Ascending aorta (tissue), 2 donors: Measurements from ENCODE around the gene GALNT18. TPM values are rescaled to one million over a fixed set of nuclear protein-coding genes. Genes with fewer than 3 reads are reported as not detected.

ENCODE experiments used
- DNase-seq, 2 donors: peaks; one replicate each; pipeline ENCODE4 v3.0.0-alpha.2; 2019; ENCODE audit warnings: low spot score in 2 of 2
- H3K27ac ChIP-seq, 2 donors: fragments of 200-600 bp; sonication (generic); one replicate each; pipeline ENCODE4 v1.5.1; 2016 to 2017; ENCODE audit warnings: mild to moderate bottlenecking in 1 of 2
- H3K27me3 ChIP-seq: fragments of 200-600 bp; sonication (generic); one replicate; pipeline ENCODE4 v1.5.1; 2017
- H3K36me3 ChIP-seq, 2 donors: fragments of 200-600 bp; sonication (generic); one replicate each; pipeline ENCODE4 v1.5.1; 2016
- H3K4me1 ChIP-seq, 2 donors: fragments of 200-600 bp; sonication (generic); one replicate each; pipeline ENCODE4 v1.5.1; 2016 to 2017; ENCODE audit warnings: mild to moderate bottlenecking in 1 of 2
- H3K4me3 ChIP-seq, 2 donors: fragments of 200-600 bp; sonication (generic); one replicate each; pipeline ENCODE4 v1.5.1; 2016 to 2017; ENCODE audit warnings: mild to moderate bottlenecking in 1 of 2
- H3K9me3 ChIP-seq, 2 donors: fragments of 200-600 bp; sonication (generic); one replicate each; pipeline ENCODE4 v1.5.1; 2016
- intact Hi-C: fragments of 100-400 bp; cut with DNase I; formaldehyde crosslinking; loops from one replicate; pipeline ENCODE4 v1.15.1; 2023
- total RNA-seq: library from RNA; depleted of rRNA; stranded (reverse); fragments of >200 nt; gene quantifications from one replicate; pipeline ENCODE4 v1.1.0, GENCODE V29; 2016
- TF ChIP-seq, protein P1 (sequence below), 3 experiments: fragments of 200-600 bp in 2 of 3; fragments of 450-650 bp in 1 of 3; sonication (generic) in 2 of 3; IDR thresholded peaks; one replicate each; pipeline ENCODE4 v1.5.1; 2016 to 2019; ENCODE audit warnings: antibody characterized with exemption in 3 of 3, mild to moderate bottlenecking in 1 of 3, moderate library complexity in 1 of 3

The GALNT18 gene
- total RNA-seq, 1 donor from 2014 or later: 53.5 TPM

DNA sequence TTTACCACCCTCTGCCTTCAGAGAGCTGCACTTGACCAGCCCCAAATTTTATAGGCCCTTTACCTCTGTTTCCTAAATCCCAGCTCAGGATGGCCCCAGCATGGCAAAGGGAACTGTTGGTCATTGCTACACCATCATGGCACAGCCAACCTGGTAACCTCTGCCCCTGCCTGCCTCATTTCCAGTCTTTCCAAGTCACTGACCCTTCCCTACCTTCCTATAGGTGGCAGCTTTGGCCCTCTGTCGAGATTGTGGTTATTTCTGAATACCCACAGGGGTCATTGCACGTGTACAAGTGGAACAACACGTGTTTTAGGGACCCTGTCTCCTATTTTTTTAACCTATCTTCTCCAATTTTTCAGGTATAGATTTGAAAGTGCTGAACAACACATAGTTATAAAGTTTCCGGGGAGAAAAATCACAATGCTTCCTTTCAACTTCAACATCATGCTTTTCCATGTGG, 2.8 kb downstream of the GALNT18 start:
- DNase-seq: no peak
- Histone ChIP-seq H3K4me1 (peaks cover 3 to 36% of the 10 kb centered on the region in 2 donors), H3K27ac (peak overlapping the region; percentile 63 to 90), H3K36me3 (no peaks in the 10 kb centered on the region), H3K27me3 (no peaks in the 10 kb centered on the region), H3K9me3 (no peaks in the 10 kb centered on the region), H3K4me3 (peak overlapping the region; percentile 62 to 92)
- TF ChIP-seq, protein P1, sequence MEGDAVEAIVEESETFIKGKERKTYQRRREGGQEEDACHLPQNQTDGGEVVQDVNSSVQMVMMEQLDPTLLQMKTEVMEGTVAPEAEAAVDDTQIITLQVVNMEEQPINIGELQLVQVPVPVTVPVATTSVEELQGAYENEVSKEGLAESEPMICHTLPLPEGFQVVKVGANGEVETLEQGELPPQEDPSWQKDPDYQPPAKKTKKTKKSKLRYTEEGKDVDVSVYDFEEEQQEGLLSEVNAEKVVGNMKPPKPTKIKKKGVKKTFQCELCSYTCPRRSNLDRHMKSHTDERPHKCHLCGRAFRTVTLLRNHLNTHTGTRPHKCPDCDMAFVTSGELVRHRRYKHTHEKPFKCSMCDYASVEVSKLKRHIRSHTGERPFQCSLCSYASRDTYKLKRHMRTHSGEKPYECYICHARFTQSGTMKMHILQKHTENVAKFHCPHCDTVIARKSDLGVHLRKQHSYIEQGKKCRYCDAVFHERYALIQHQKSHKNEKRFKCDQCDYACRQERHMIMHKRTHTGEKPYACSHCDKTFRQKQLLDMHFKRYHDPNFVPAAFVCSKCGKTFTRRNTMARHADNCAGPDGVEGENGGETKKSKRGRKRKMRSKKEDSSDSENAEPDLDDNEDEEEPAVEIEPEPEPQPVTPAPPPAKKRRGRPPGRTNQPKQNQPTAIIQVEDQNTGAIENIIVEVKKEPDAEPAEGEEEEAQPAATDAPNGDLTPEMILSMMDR (IDR thresholded peaks at IDR 0.05): peak in 2 of 3 experiments; percentile 13 to 37
- intact Hi-C loops: no loop called here

DNA sequence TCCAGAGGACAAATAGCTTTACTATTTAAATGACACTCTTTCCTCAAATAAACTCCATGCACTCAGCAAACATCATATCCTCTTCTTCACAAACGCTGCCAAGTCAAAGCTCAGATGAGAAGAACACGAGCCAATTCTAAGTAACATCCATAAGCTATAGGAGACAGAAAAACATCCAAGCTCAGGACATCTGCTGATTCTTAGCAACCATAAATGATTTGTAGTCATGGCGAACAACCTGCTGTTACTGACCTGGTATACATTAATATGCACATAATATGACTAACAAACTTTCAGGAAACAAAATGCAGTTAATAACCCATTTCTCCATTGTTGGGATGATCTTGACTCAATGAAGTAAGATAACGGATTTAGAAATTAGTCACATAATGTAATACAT, 6.7 kb downstream of the GALNT18 start:
- no peak overlapping the region for H3K4me3 ChIP-seq
- intact Hi-C loops: no loop called here
- H3K27ac ChIP-seq: peak overlapping the region; percentile 32 to 43
- no peak for DNase-seq
- TF ChIP-seq, protein P1 (IDR thresholded peaks at IDR 0.05): no peak
- H3K4me1 ChIP-seq: peaks cover 8 to 38% of the 10 kb centered on the region in 2 donors
- H3K27me3 ChIP-seq: no peaks in the 10 kb centered on the region
- no peaks in the 10 kb centered on the region for H3K36me3 ChIP-seq
- H3K9me3 ChIP-seq: no peaks in the 10 kb centered on the region

DNA sequence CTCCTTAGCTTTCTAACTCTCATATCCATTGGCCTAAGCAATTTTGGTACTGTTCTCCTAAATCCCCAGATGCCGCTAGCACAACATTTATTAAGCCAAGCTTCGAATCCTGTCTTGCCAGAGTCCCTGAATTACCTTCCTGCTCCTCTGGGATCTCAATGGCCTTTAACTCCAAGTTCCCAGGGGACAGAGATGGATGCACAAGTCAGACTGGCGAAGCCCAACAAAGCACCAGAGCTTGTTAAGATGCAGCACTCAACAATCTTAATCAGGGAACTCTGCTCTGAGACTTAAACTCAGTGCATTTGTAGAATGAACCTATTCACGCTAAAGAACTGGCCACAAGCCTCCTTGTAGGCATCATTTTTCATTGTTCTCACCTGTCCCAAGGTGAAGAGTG, 9.4 kb downstream of the GALNT18 start:
- TF ChIP-seq, protein P1 (IDR thresholded peaks at IDR 0.05): no peak
- no peak for DNase-seq
- intact Hi-C loops: no loop called here
- Histone ChIP-seq H3K9me3 (no peaks in the 10 kb centered on the region), H3K27ac (peak overlapping the region in 1 of 2 donors; percentile 83), H3K27me3 (no peaks in the 10 kb centered on the region), H3K4me3 (no peak overlapping the region), H3K4me1 (peaks cover 15 to 30% of the 10 kb centered on the region in 2 donors), H3K36me3 (no peaks in the 10 kb centered on the region)

DNA sequence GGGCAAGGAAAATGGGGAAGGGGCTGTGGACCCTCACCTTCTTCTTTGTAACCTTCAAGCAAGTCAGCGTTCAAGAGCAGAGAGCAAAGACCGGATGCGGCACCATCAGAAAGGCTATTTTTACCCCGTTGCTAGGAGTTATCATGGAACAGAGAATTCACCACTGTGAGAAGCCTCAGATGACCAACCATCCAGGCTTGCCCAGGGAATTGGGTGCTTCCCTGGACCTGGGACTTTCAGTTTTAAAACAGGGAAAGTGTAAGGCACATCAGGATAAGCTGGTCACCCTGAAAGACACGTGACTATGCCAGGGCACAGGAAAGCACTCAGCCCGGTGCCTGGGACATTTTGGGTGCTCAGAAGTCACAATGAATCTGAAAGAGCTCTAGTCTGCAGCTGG, 10.4 kb downstream of the GALNT18 start:
- H3K4me1 ChIP-seq: peaks cover 15 to 23% of the 10 kb centered on the region in 2 donors
- no peak for DNase-seq
- TF ChIP-seq, protein P1 (IDR thresholded peaks at IDR 0.05): no peak

DNA sequence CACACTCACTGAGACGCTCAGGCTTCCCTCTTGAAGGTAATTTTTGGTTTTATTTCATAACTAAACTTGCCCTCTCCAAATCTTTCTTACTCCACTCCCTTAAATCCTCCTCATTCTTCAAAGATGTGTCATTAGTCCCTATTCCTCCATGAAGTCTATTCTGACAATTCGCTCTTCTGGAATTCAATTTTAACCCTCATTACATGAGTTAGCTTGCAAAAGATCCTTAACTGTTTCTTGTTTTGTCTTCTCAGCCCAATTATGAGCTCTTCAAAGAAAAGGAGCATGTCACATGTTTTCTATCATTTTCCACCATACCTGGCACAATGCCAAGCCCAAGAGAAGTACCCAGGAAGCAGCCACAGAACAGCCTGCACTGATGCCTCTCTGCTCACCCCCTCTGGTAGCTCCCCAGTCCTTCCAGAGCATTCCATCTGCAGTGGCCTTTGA, 13.0 kb downstream of the GALNT18 start:
- Histone ChIP-seq H3K9me3 (no peaks in the 10 kb centered on the region), H3K27me3 (no peaks in the 10 kb centered on the region), H3K4me3 (no peak overlapping the region), H3K36me3 (no peaks in the 10 kb centered on the region), H3K27ac (peak overlapping the region in 1 of 2 donors; percentile 34), H3K4me1 (peaks cover 11 to 16% of the 10 kb centered on the region in 2 donors)
- intact Hi-C loops: loop anchor here (2.0 kb wide), 1 partner anchor 22 kb away; no protein-coding TSS in a partner anchor
- TF ChIP-seq, protein P1 (IDR thresholded peaks at IDR 0.05): no peak
- no peak for DNase-seq

More for the DNA sequence above, 10.4 kb downstream of the GALNT18 start:
- peak overlapping the region in 1 of 2 donors; percentile 34 for H3K4me3 ChIP-seq
- no peaks in the 10 kb centered on the region for H3K27me3 ChIP-seq
- no peaks in the 10 kb centered on the region for H3K36me3 ChIP-seq
- no peaks in the 10 kb centered on the region for H3K9me3 ChIP-seq
- peak overlapping the region; percentile 71 to 83 for H3K27ac ChIP-seq
- intact Hi-C loops: no loop called here
